ENCODE results near the gene YAP1.

Gene YAP1

DNA sequence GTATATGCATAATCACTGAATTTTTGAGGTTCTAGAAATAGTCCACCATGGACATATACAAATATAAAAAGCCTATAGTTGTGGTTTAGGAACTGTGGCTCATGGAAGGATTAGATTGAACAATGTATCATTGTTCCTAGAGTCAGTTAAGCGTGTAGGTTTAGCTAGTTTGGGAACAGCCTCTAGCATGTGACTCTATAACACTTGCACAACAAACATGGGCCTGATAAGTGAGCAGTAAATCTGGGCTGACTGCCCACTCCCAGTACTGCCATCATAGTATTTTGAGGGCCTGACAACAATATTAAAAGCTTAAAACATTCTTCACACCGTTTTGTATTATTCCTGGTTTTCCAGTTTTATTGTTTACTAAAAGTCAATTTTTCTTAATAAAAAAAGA lies 47.0 kb downstream of the YAP1 start:
- peak; percentile 33 for DNase-seq (ENCODE audit: low spot score)
- peak; percentile 30 for FAIRE-seq

DNA sequence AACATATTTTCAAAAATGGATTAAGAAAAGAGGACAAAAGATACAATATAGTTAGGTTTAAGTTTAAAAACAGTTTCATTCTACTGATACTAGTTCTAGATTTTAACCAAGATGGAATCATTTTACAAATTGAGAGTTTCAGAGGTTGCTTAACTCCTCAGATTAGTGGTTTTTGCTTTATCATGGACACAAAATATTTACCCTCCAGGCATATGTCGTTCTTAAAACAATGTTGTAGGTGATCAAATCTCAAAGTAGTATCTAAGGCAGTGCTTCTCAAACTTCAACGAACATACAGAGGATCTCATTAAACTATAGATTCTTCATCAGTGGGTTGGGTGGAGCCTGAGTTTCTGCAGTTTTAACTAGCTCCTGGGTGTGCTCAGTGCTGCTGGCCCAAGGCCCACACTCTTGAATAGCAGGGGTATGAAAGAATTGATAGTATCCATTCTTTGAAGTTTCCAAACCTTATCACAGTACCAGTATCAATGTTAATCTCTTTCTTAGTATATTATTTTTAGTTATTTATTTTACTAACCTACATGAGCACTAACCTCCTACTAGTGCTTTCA lies 48.0 kb downstream of the YAP1 start:
- DNase-seq (ENCODE audit: low spot score) (no peak), FAIRE-seq (no peak)

DNA sequence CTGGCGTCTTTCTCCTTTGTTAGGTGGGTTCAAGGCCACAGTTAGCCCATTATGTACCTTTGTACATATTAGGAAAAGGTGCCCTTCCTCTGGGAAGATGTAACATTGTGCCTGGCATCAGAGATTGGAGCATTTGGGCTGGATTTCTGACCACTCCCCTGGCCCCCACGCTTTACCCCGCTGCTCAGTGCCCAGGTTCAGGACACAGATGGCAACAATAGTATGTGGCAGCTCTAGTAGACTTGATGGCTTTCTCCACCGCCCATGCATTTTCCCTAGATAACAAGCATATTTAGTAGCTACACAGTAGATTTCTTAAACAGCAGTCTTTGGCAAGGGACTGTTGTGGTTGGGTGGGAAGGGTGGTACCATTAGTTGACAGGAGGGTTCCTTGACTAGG lies 53.1 kb downstream of the YAP1 start:
- no peak for DNase-seq (ENCODE audit: low spot score)
- FAIRE-seq: no peak

DNA sequence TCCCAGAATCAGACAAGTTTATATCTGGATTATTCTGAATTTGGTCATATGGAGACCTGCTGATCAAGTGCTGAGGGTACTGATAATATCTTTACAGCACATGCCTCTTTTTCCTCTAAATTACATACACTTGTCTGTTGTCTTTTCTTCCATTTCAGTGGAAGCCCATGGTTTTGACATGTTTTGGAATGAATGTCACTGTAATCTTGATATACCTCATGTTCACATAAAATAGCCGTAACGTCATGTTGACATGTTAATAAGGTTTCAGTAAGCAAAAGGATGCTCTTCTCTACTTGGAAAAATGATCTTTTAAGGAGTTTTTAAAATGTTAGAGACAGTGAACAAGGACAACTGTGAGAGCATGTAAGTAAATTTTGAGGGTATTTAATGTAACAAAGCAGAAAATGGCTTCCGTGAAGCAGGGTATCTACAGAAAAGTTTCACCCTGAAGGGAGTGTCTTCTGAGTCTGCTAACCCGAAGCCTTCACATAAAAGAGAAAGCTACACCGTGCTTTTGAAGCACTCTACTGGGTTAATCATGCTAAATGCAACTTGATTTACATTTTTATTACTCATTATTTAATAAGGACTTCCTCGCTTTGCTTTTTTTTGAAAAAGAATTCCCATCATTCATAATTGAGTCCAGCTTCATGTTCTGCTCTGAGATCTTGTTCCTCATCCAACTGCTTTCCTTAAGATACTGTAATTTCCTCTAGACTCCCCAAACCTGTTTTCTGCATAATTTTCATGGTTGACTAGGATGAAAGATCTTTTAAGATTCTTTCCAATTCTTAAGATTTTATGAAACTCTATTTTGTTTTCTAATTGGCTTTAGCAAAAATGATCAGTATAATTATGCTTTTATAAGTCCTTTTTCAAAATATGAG lies 56.2 kb downstream of the YAP1 start:
- DNase-seq (ENCODE audit: low spot score): no peak
- FAIRE-seq: no peak

DNA sequence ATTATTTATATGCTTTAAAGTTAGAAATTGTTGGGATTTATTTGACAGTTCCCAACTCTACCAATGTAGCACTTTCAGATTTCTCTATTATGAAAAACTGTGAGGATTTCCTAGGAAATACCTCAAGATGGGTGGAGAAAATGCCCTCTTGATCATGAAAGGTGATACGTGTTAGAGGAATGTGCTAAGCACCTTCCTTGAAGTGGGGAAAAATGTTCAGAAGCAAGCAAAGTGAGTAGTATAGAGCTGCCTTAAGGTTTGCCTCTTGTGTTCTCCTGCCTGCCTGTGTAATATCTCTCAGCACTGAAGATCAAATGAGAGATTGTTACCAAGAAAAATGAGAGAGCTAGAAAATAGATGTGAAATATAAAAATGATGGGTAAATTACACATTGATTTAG lies 58.2 kb downstream of the YAP1 start:
- FAIRE-seq: no peak

DNA sequence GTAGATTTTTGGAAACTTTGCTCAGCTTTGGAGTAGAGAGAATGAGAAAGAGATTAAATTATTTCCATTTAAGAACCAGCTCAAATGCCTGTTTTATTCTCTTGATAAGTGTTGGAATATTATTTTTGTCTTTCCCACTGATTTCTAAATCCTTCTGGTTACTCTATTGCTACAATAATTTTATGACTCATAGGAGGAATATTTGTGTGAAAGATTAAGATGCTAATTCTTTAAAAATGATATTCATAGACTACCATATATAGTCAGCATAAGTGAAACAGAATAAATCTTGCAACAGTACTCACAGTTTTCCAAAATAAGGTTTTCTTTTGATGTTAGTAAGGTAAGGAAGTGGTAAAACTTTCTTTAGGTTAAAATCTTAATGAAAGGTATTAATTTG lies 60.9 kb downstream of the YAP1 start:
- DNase-seq (ENCODE audit: low spot score): peak; percentile 22
- FAIRE-seq: peak; percentile 49

More for the DNA sequence above, 58.2 kb downstream of the YAP1 start:
- peak; percentile 23 for DNase-seq (ENCODE audit: low spot score)

DNA sequence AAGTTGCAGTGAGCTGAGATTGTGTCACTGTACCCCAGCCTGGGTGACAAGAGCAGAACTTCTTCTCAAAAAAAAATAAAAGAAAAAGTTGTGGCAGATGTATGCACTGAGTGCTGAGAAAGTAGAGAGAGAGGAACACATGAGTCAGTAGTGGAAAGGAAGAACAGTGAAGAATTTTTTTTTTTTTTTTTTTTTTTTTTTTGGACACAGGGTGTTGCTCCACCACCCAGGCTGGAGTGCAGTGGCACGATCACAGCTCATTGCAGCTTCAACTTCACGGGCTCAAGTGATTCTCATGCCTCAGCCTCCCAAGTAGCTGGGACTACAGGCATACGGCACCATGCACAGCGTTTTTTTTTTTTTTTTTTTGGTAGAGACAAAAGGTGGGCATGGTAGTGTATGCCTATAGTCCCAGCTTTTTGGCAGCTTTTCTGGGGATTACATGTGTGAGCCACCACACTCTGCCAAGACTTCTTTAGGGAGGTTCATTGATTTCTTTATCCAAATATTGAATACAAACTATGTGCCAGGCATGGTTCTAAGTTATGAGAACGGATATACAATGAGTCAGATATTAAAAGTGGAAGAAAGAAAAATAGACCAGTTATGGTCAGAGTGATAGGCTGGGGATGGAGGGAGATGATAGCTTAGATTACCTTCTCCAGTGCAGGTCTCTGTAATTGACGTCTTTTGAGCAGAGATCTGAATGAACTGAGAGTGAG lies 62.0 kb downstream of the YAP1 start:
- DNase-seq (ENCODE audit: low spot score): no peak
- FAIRE-seq: no peak

DNA sequence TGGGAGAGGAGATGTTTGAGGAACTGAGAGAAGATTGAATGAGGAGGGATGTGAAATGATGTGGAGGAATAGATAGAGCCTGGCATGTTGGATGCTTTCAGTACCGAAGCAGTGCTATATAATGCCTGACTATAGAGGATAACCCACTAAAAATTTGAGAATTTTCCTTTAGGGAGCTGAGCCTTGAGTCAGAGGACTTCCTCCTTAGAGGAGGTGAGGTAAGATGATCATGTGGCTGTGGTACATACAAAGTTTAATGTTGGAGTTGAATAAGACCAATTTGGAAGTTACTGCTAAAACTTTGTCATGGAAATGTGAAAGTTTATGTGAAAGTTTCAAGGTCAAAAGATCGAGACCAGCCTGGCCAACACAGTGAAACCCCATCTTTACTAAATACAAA lies 66.9 kb downstream of the YAP1 start:
- DNase-seq (ENCODE audit: low spot score) (no peak), FAIRE-seq (no peak)

DNA sequence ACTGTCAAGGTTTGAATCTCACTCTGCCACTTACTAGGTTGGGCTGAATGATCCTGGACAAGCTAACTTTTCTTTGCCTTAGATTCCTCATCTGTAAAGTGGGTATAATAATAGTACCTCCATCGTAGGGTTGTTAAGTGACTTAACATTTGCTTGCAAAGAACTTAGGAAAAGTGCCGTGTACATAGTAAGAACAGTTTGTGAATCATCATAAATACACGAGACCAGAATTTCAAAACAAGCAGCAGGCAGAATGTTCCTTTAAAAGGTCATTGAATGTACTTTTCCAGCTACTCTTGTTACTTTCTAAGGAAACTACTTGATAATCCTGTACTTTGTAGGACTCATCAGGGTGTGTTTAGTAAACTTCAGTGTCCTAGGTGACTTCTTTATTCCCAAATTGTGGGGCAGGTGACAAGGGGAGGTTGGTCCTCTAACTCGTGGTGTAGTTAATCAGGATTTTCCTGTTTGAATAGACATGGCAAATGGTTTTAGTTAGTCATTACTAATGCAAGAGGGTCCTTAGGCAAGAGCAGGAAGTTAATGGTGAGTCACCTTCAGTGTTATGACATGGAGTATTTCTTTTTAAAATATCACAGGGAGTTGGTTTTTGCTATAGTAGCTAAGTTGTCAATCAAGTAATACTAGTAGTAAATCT lies 67.9 kb downstream of the YAP1 start:
- peak; percentile 79 for DNase-seq (ENCODE audit: low spot score)
- peak; percentile 88 for FAIRE-seq

DNA sequence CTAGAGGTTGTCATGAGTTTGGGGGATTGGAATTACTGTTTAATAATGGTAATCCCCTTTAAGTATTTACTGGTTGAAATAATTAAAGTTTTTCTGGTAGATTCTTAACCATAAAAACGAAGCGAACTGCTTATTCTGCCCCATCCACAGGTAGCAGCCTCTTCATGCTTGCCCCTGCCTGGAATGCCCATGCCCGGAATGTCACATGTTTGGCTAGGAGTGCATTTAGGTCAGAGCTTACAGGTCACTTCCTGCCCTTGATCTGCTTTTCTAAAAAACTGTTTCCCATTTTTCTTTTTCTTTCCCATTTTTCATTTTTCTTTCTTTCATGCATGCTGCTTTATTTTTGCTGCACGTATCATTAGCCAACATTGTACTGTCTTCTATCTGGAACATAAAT lies 69.1 kb downstream of the YAP1 start:
- FAIRE-seq: no peak

DNA sequence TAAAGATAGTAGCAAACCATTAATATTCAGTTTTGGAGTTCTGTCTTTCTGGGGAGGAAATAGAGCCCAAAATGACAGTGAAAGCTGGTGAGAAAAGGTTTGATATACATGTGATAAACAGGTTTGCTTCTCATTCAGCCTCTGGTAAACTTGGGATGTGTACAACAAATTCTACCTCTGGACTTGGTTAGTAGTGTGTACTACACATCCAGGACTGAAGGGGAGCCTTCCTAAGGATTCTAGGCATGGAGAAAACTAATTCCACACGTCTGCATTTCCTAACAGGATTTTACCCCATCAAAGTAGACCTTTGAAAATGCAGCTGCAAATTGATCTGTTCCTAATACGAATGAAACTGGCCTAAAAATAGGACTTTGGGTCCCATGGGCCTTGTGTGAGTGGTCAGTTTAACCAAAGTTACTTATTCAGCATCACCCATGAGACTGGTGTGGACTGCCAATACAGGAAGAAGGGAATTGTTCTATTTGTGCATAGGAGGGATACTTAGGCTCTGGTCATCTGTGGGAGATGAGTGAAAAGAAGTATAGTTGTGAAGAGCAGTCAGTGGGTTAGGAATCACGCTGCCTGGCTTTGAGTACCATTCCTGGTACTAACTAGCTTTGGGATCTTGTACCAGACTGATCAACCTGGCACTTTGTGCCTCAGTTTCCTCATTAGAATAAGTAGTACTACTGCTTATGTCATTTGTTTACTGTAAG lies 74.2 kb downstream of the YAP1 start:
- DNase-seq (ENCODE audit: low spot score) (no peak), FAIRE-seq (no peak)

More for the DNA sequence above, 69.1 kb downstream of the YAP1 start:
- DNase-seq (ENCODE audit: low spot score): no peak

DNA sequence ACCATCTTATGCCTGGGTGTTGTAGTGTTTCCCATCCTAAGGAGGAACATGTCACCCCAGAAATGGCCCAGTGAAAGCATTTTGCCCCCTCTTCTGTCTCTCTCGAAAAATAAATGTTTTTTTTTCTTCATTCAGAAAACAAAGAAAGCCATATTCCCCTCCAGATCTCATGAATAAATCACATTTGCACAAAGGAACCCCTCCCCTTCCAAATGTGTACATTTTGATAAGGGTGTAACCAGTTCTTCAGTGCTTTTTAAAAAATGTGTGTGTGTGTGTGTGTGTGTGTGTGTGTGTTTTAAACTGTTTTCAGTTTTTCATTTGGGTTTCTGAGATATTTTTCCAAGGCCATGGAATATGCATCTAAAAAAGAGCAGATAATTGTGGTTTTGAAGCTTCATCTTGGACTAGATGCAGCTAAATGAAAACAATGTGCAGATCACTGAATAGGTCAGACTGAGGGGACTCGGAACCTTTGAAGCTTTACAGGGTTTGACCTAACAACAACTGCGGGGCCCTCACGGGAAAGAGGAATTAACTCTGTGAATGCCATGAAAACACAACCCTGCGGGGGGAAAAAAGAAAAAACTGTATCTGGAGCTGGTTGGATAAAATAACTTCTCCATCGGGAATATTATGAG lies 76.4 kb downstream of the YAP1 start:
- DNase-seq (ENCODE audit: low spot score) (no peak), FAIRE-seq (no peak)

DNA sequence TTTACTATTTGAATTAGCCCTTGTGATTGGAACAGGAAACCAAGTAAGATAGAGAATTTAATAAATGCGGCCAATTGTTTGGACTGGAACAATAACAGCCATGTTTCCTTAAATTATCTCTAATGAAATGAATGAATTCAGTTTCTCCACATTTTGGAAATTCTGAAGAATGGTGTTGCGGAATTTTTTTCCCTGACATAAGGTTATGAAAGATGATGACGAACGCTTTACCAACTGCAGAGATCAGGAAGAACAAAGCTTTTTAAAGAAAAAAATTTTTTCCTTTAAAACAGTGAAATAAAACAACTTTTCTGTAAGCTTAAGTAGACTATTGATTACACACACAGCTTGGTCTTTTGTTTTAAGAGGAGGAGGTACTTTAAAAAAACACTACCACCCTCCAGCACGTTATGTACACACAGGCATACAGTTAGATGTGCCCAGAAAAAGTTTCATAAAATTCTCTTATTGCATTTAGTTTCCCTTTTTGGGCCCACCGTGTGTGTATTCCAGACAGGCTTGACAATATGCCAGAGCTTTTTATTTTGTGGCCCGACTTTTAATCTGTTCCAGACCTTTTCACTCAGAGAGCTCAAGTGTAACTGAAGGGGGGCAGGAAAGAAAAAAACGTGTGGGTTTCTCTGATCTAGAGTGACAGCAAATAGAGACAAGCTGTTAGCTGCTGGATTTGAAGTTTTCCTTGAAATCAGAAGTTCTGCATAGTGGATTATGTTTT lies 77.3 kb downstream of the YAP1 start:
- DNase-seq (ENCODE audit: low spot score): no peak

DNA sequence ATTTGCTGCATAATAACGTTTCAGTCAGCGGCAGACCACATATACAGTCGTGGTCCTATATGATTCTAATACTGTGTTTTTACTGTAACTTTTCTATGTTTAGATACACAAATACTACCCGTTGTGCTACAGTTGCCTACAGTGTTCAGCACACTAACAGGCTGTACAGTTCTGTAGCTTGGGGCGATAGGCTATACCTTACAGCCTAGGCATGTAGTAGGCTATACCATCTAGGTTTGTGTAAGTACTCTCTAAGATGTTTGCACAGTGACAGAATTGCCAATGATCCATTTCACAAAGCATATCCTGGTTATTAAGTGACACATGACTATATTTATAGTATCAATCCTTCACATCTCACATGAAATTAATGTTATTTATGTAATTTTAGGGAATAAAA lies 78.2 kb downstream of the YAP1 start:
- FAIRE-seq: no peak
- no peak for DNase-seq (ENCODE audit: low spot score)

More for the DNA sequence above, 77.3 kb downstream of the YAP1 start:
- no peak for FAIRE-seq

DNA sequence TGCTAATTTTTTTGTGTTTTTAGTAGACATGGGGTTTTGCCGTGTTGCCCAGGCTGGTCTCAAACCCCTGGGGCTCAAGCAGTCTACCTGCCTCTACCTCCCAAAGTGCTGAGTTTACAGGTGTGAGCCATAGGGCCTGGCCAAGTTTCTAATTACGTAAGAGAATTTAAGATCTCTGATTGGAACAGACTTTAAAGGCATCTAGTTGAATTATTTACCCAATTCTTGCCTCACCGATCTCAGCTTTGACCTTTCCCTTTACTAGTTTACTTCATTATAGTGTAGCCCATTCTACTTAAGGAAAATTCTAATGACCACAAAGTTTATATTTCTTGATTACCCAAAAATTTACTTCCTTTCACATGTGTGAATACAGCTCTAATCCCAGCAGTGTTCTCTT lies 81.6 kb downstream of the YAP1 start:
- no peak for FAIRE-seq
- no peak for DNase-seq (ENCODE audit: low spot score)

DNA sequence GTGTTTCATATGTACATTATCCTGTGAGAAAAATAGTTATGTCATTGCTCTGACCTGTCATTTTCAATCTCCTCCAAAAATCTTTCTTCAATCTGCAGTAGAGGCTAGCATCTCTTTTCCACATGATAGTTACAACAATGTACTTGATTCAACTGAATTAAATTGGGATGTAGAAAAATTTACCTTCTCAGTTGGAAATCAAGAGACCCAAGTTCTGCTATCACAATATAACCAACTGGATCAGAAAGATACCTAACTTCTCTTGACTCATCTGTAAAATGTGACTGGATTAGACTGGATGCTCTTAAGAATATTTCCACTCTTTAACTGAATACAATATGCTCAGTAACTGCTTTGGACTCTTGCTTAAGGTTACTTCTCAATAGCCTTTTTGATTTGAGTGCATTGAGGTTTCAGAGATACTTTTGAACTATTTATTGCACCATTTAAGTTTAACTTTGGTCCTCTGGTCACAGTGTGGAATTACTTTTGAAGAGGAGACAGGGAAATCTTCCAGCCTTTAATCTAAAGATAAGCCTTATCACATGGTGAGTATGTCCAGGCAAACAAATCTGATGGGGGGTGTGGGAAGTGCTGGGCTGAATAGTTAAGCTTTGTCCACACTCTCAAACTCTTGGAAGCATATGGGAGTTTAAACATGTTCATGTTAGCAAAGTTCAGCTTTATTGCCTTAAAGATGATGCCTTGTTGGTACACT lies 82.3 kb downstream of the YAP1 start:
- DNase-seq (ENCODE audit: low spot score): no peak
- no peak for FAIRE-seq

DNA sequence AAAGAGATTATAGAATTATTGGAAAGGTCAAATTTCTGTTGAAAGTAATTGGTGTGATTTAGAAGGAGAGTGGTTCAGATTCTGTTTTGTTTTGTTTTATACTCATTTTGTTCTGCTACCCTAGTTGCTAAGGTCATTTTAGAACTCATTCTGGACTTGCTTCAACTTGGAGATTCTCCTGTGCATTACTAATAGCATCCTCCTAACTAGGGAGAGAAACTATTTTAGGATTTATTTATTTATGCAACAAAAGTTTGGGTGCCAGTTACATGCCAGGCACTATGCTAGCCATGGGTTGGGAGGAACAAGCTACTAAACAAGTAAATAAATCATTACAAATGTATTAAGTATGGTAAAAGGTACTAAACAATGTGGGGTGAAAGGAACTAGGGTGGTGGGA lies 84.0 kb downstream of the YAP1 start:
- DNase-seq (ENCODE audit: low spot score) (no peak), FAIRE-seq (no peak)

DNA sequence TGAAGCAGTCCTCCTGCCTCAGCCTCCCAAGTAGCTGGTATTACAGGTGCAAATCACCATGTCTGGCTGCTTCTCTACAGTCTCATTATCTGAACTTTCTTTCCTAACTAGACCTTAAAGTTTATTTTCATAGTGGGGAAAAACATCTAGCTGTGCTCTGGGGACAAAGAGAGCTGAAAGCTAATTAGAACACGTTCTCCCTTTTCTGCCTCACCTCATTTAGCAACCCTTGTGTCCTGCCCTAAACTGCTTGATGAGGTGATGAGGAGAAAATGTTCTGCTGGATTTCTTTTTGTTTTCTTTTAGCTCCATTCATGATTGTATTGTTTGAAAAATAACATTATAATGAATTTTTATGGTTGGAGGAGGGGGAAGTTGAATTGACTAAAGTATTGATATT lies 84.7 kb downstream of the YAP1 start:
- FAIRE-seq (no peak), DNase-seq (ENCODE audit: low spot score) (no peak)

DNA sequence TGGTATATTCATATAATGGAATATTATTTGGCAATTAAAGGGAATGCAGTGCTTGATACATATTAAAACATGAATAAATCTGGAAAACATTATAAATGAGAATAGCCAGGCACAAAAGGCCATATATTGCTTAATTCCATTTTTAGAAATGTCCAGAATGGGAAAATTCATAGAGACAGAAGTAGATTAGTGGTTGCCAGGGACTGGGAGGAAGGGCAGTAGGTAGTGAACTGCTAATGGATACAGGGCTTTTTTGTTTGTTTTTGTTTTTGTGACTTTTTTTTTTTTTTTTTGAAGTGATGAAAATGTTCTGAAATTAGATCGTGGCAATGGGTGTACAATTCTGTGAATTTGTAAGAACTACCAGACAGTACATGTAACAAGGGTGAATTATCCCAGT lies 86.1 kb downstream of the YAP1 start:
- FAIRE-seq (no peak), DNase-seq (ENCODE audit: low spot score) (no peak)

All from RCC 7860 (cell line).